Caco-2 (cell line): Measurements from ENCODE around the gene PRDM15. TPM values are rescaled to one million over a fixed set of nuclear protein-coding genes. Genes with fewer than 3 reads are reported as not detected.

Experiments
- BruUV-seq: library from RNA; stranded (reverse); fragments of 400-500 nt; replicated peaks from 2 replicates; lab custom pipeline; 2021; lab: Mats Ljungman, UMichigan
- CTCF ChIA-PET: fragments of 300-600 bp; sonication (Branson Sonifier 250); formaldehyde crosslinking; loops from one replicate; lab custom pipeline; 2022; ENCODE audit warnings: antibody characterized with exemption; lab: Charles Lee
- POLR2A ChIA-PET: fragments of 300-600 bp; sonication (Branson Sonifier 250); formaldehyde crosslinking; loops from one replicate; lab custom pipeline; 2022; ENCODE audit warnings: antibody characterized with exemption; lab: Charles Lee
- DNase-seq, 2 experiments: peaks; one replicate each; pipeline versions ENCODE4 v3.0.0 to v3.0.0-alpha.2; 2020 to 2022
- H3K27me3 ChIP-seq: replicated peaks from 2 replicates; pipeline ENCODE4 v1.6.0; 2011; ENCODE audit warnings: low read length; ENCODE audit not compliant: control insufficient read depth, insufficient read depth
- H3K36me3 ChIP-seq: 2 replicates; pipeline ENCODE4 v1.5.1; 2011; ENCODE audit warnings: low read length; ENCODE audit not compliant: control insufficient read depth, insufficient read depth
- H3K4me1 ChIP-seq: fragments of 250-450 bp; sonication (Bioruptor Pico); 2 replicates; pipeline ENCODE4 v1.5.1; 2020; ENCODE audit warnings: mild to moderate bottlenecking
- H3K4me3 ChIP-seq: 2 replicates; pipeline ENCODE4 v1.5.1; 2011; ENCODE audit warnings: low read depth, mild to moderate bottlenecking, control low read depth, low read length
- H3K9me3 ChIP-seq: fragments of 250-450 bp; sonication (Bioruptor Pico); 2 replicates; pipeline ENCODE4 v1.5.1; 2020; ENCODE audit warnings: mild to moderate bottlenecking, moderate library complexity
- H3K27ac Mint-ChIP-seq: one replicate; pipeline ENCODE4 v1.8.0; 2022; ENCODE audit warnings: mixed read lengths; ENCODE audit not compliant: unreplicated experiment
- H3K27me3 Mint-ChIP-seq: one replicate; pipeline ENCODE4 v1.8.0; 2022; ENCODE audit warnings: mixed read lengths; ENCODE audit not compliant: insufficient read depth, unreplicated experiment
- H3K36me3 Mint-ChIP-seq: one replicate; pipeline ENCODE4 v1.8.0; 2022; ENCODE audit warnings: mild to moderate bottlenecking, mixed read lengths; ENCODE audit not compliant: insufficient read depth, unreplicated experiment
- H3K4me1 Mint-ChIP-seq: one replicate; pipeline ENCODE4 v1.8.0; 2022; ENCODE audit warnings: low read depth, mixed read lengths; ENCODE audit not compliant: unreplicated experiment
- H3K4me3 Mint-ChIP-seq: one replicate; pipeline ENCODE4 v1.8.0; 2022; ENCODE audit warnings: mild to moderate bottlenecking, moderate library complexity, mixed read lengths; ENCODE audit not compliant: unreplicated experiment
- H3K9me3 Mint-ChIP-seq: one replicate; pipeline ENCODE4 v1.8.0; 2022; ENCODE audit warnings: mixed read lengths; ENCODE audit not compliant: unreplicated experiment
- CTCF ChIP-seq, 2 experiments: fragments of 200-600 bp in 1 of 2; IDR thresholded peaks; 1 replicate in 1 of 2; 2 replicates in 1 of 2; pipeline versions ENCODE4 v1.5.1 to v1.8.0; 2011 to 2022; ENCODE audit warnings: antibody characterized with exemption in 1 of 2, control low read depth in 1 of 2, inconsistent platforms in 1 of 2, low read depth in 1 of 2, low read length in 1 of 2, mild to moderate bottlenecking in 1 of 2, moderate library complexity in 1 of 2; ENCODE audit not compliant: insufficient read depth in 1 of 2, severe bottlenecking in 1 of 2, unreplicated experiment in 1 of 2
- intact Hi-C: fragments of 100-400 bp; cut with micrococcal nuclease; formaldehyde crosslinking; loops from one replicate; pipeline ENCODE4 v1.10.0; 2022; ENCODE audit not compliant: unreplicated experiment
- total RNA-seq: library from RNA; stranded (reverse); gene quantifications from 2 replicates; pipeline ENCODE4 v1.2.3, GENCODE V29; 2022

PRDM15 gene
- total RNA-seq, 1 experiment from 2014 or later = 5.6 TPM

DNA sequence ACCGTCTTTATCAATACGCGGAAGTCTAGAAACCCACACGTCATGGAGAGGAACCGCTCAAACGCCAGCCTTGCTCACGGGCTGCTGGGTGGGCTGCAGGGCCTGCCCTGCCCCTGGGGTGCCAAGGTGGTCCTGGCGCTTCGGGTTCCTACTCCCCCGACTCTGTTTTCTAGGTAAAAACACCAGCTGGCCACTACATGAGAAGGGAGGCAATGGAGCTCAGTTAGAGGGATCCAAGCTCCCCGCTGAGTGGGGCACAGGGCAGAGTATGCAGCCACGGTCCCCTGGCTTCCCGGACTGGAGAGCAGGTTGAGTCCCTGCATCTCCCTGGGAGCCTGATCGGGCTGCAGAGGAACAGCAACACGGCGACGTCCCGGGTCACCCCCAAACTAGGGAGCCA is 71.0 kb downstream of the PRDM15 start:
- H3K4me1 Mint-ChIP-seq = no peaks in the 10 kb centered on the region
- no peak overlapping the region for H3K27ac Mint-ChIP-seq
- H3K4me1 ChIP-seq = no peaks in the 10 kb centered on the region
- POLR2A ChIA-PET = no interaction called here
- DNase-seq = no peak
- no peak for TF ChIP-seq CTCF (IDR thresholded peaks at IDR 0.05; ENCODE audit: insufficient read depth in 1 of 2, low read depth in 1 of 2, low read length in 1 of 2, severe bottlenecking in 1 of 2, unreplicated experiment in 1 of 2)
- peaks cover 6% of the 10 kb centered on the region for H3K36me3 Mint-ChIP-seq
- no peaks in the 10 kb centered on the region for H3K27me3 ChIP-seq
- H3K9me3 ChIP-seq = no peaks in the 10 kb centered on the region
- H3K36me3 ChIP-seq = no peaks in the 10 kb centered on the region
- H3K27me3 Mint-ChIP-seq = no peaks in the 10 kb centered on the region
- no peak overlapping the region for H3K4me3 Mint-ChIP-seq
- CTCF ChIA-PET = interaction anchor here (0.6 kb wide), 1 partner anchor 1724 kb away, joined by 3 read pairs; no protein-coding TSS in a partner anchor
- H3K4me3 ChIP-seq = no peak overlapping the region
- intact Hi-C loops = no loop called here
- H3K9me3 Mint-ChIP-seq = peaks cover 17% of the 10 kb centered on the region
- BruUV-seq = no TSS peak

GRCh38 chr21:41806773-41807172 is 72.4 kb downstream of the PRDM15 start:
- no peak for DNase-seq
- Histone ChIP-seq H3K4me3 (no peak overlapping the region), H3K9me3 (no peaks in the 10 kb centered on the region), H3K4me1 (no peaks in the 10 kb centered on the region), H3K36me3 (no peaks in the 10 kb centered on the region), H3K27me3 (no peaks in the 10 kb centered on the region)
- peaks cover 17% of the 10 kb centered on the region for H3K9me3 Mint-ChIP-seq
- intact Hi-C loops = no loop called here
- TF ChIP-seq CTCF (IDR thresholded peaks at IDR 0.05; ENCODE audit: insufficient read depth in 1 of 2, low read depth in 1 of 2, low read length in 1 of 2, severe bottlenecking in 1 of 2, unreplicated experiment in 1 of 2) = no peak
- no TSS peak for BruUV-seq
- CTCF ChIA-PET = no interaction called here
- no peak overlapping the region for H3K27ac Mint-ChIP-seq
- no peaks in the 10 kb centered on the region for H3K4me1 Mint-ChIP-seq
- POLR2A ChIA-PET = no interaction called here
- peaks cover 10% of the 10 kb centered on the region for H3K36me3 Mint-ChIP-seq
- no peak overlapping the region for H3K4me3 Mint-ChIP-seq
- H3K27me3 Mint-ChIP-seq = no peaks in the 10 kb centered on the region

GRCh38 chr21:41805643-41806042 is 73.5 kb downstream of the PRDM15 start:
- CTCF ChIA-PET = no interaction called here
- no peak overlapping the region for H3K4me3 Mint-ChIP-seq

More at GRCh38 chr21:41805643-41806042, 73.5 kb downstream of the PRDM15 start:
- H3K27me3 Mint-ChIP-seq = no peaks in the 10 kb centered on the region
- TF ChIP-seq CTCF (IDR thresholded peaks at IDR 0.05; ENCODE audit: insufficient read depth in 1 of 2, low read depth in 1 of 2, low read length in 1 of 2, severe bottlenecking in 1 of 2, unreplicated experiment in 1 of 2) = no peak
- intact Hi-C loops = no loop called here
- H3K4me1 Mint-ChIP-seq = no peaks in the 10 kb centered on the region
- Histone ChIP-seq H3K36me3 (no peaks in the 10 kb centered on the region), H3K4me3 (no peak overlapping the region), H3K4me1 (no peaks in the 10 kb centered on the region), H3K9me3 (no peaks in the 10 kb centered on the region), H3K27me3 (no peaks in the 10 kb centered on the region)
- DNase-seq = no peak
- peaks cover 17% of the 10 kb centered on the region for H3K9me3 Mint-ChIP-seq
- BruUV-seq = no TSS peak
- no peak overlapping the region for H3K27ac Mint-ChIP-seq
- peaks cover 9% of the 10 kb centered on the region for H3K36me3 Mint-ChIP-seq
- POLR2A ChIA-PET = no interaction called here
